WTC11 (cell line): ENCODE data around the gene MRO. TPM values are rescaled to one million over a fixed set of nuclear protein-coding genes. Genes with fewer than 3 reads are reported as not detected.

ENCODE experiments used
- ATAC-seq: fragments of 200-7000 bp; cut with Tn5 transposase; 2 replicates; pipeline ENCODE4 v1.10.0; 2021; ENCODE audit warnings: mild to moderate bottlenecking, moderate library complexity
- CTCF ChIA-PET: fragments of 300-600 bp; sonication (Branson Sonifier 250); formaldehyde crosslinking; loops from one replicate; lab custom pipeline; 2021; ENCODE audit warnings: antibody characterized with exemption; lab: Charles Lee
- POLR2A ChIA-PET: fragments of 350-600 bp; sonication (Branson Sonifier 250); formaldehyde crosslinking; loops from one replicate; lab custom pipeline; 2021; ENCODE audit warnings: antibody characterized with exemption; lab: Charles Lee
- DNase-seq: peaks from one replicate; pipeline ENCODE4 v3.0.0; 2021; ENCODE audit warnings: low spot score
- H3K27ac Mint-ChIP-seq: 2 replicates; pipeline ENCODE4 v1.8.0; 2021; ENCODE audit warnings: mixed read lengths
- H3K27me3 Mint-ChIP-seq: 2 replicates; pipeline ENCODE4 v1.8.0; 2021; ENCODE audit warnings: low read depth, mild to moderate bottlenecking, moderate library complexity, mixed read lengths
- H3K36me3 Mint-ChIP-seq: 2 replicates; pipeline ENCODE4 v1.8.0; 2021; ENCODE audit warnings: mixed read lengths
- H3K4me1 Mint-ChIP-seq: 2 replicates; pipeline ENCODE4 v1.8.0; 2022; ENCODE audit warnings: mixed read lengths
- H3K4me3 Mint-ChIP-seq: 2 replicates; pipeline ENCODE4 v1.8.0; 2021; ENCODE audit warnings: mild to moderate bottlenecking, moderate library complexity, mixed read lengths
- H3K9me3 Mint-ChIP-seq: 2 replicates; pipeline ENCODE4 v1.8.0; 2021; ENCODE audit warnings: mixed read lengths
- AFF4 ChIP-seq: sonication (generic); formaldehyde crosslinking; IDR thresholded peaks from 2 replicates; pipeline ENCODE4 v1.8.1; 2023; ENCODE audit warnings: mild to moderate bottlenecking, missing genetic modification reagents, borderline replicate concordance
- AR ChIP-seq: fragments of 250-450 bp; sonication (Bioruptor Pico); IDR thresholded peaks from 2 replicates; pipeline ENCODE4 v1.9.0; 2021; ENCODE audit warnings: mild to moderate bottlenecking
- ARID4B ChIP-seq: sonication (generic); formaldehyde crosslinking; IDR thresholded peaks from 2 replicates; pipeline ENCODE4 v1.8.0; 2023; ENCODE audit warnings: missing genetic modification reagents, mild to moderate bottlenecking, borderline replicate concordance
- ATF2 ChIP-seq: sonication (generic); formaldehyde crosslinking; IDR thresholded peaks from 2 replicates; pipeline ENCODE4 v1.8.1; 2022; ENCODE audit warnings: low read depth, missing genetic modification reagents, borderline replicate concordance
- ATF3 ChIP-seq: sonication (generic); formaldehyde crosslinking; conservative IDR thresholded peaks from 2 replicates; pipeline ENCODE4 v1.8.1; 2022; ENCODE audit warnings: mild to moderate bottlenecking, missing genetic modification reagents
- ATF6 ChIP-seq: sonication (generic); formaldehyde crosslinking; IDR thresholded peaks from 2 replicates; pipeline ENCODE4 v1.8.1; 2023; ENCODE audit warnings: mild to moderate bottlenecking, missing genetic modification reagents
- CREM ChIP-seq: sonication (generic); formaldehyde crosslinking; IDR thresholded peaks from 2 replicates; pipeline ENCODE4 v1.8.1; 2022; ENCODE audit warnings: mild to moderate bottlenecking, missing genetic modification reagents, moderate library complexity
- ESRRA ChIP-seq: sonication (generic); formaldehyde crosslinking; IDR thresholded peaks from 2 replicates; pipeline ENCODE4 v1.8.1; 2022; ENCODE audit warnings: mild to moderate bottlenecking, missing genetic modification reagents, borderline replicate concordance
- JAZF1 ChIP-seq: fragments of 250-450 bp; sonication (Bioruptor Pico); IDR thresholded peaks from 2 replicates; pipeline ENCODE4 v1.9.0; 2021; ENCODE audit warnings: moderate library complexity, mild to moderate bottlenecking, inconsistent platforms
- MXD4 ChIP-seq: fragments of 250-450 bp; sonication (Bioruptor Pico); IDR thresholded peaks from 2 replicates; pipeline ENCODE4 v1.8.0; 2021; ENCODE audit warnings: mild to moderate bottlenecking, moderate library complexity, borderline replicate concordance
- NR1H2 ChIP-seq: sonication (generic); formaldehyde crosslinking; IDR thresholded peaks from 2 replicates; pipeline ENCODE4 v1.9.0; 2021; ENCODE audit warnings: mild to moderate bottlenecking, moderate library complexity, missing genetic modification reagents
- RORB ChIP-seq: fragments of 250-450 bp; sonication (Bioruptor Pico); IDR thresholded peaks from 2 replicates; pipeline ENCODE4 v1.9.0; 2021; ENCODE audit warnings: mild to moderate bottlenecking
- TCF7 ChIP-seq: sonication (generic); formaldehyde crosslinking; IDR thresholded peaks from 2 replicates; pipeline ENCODE4 v1.8.0; 2022; ENCODE audit warnings: mild to moderate bottlenecking, low read depth, missing genetic modification reagents, moderate library complexity
- TEAD1 ChIP-seq: sonication (generic); formaldehyde crosslinking; IDR thresholded peaks from 2 replicates; pipeline ENCODE4 v1.8.0; 2022; ENCODE audit warnings: mild to moderate bottlenecking, missing genetic modification reagents
- USF2 ChIP-seq: sonication (generic); formaldehyde crosslinking; IDR thresholded peaks from 2 replicates; pipeline ENCODE4 v1.8.1; 2023; ENCODE audit warnings: mild to moderate bottlenecking, missing genetic modification reagents, moderate library complexity
- ZNF232 ChIP-seq: sonication (generic); formaldehyde crosslinking; IDR thresholded peaks from 2 replicates; pipeline ENCODE4 v1.8.0; 2022; ENCODE audit warnings: mild to moderate bottlenecking, missing genetic modification reagents
- ZNF317 ChIP-seq: sonication (generic); formaldehyde crosslinking; IDR thresholded peaks from 2 replicates; pipeline ENCODE4 v1.8.1; 2023; ENCODE audit warnings: low read depth, mild to moderate bottlenecking, moderate library complexity, missing genetic modification reagents, borderline replicate concordance
- ZSCAN18 ChIP-seq: fragments of 250-450 bp; sonication (Bioruptor Pico); IDR thresholded peaks from 2 replicates; pipeline ENCODE4 v2.1.2; 2022; ENCODE audit warnings: mild to moderate bottlenecking, moderate library complexity
- total RNA-seq: library from RNA; stranded (reverse); gene quantifications from 3 replicates; pipeline ENCODE4 v1.2.3, GENCODE V29; 2021

Gene MRO
- total RNA-seq, 1 experiment from 2014 or later: 2.1 TPM

- DNase-seq: no peak
- Mint-ChIP-seq H3K9me3 (peaks cover 20% of the 10 kb centered on the region), H3K27ac (no peak overlapping the region), H3K36me3 (peaks cover 4% of the 10 kb centered on the region; the same call in 1 of the 2 replicates), H3K27me3 (peaks cover 2% of the 10 kb centered on the region; the same call in 1 of the 2 replicates), H3K4me3 (no peak overlapping the region), H3K4me1 (peaks cover 13% of the 10 kb centered on the region)
- TF ChIP-seq TEAD1 (CRISPR knock-in tag) (no peak), JAZF1 (CRISPR knock-in tag) (no peak), ATF3 (CRISPR knock-in tag) (no peak), USF2 (CRISPR knock-in tag) (no peak), CREM (no peak), ZSCAN18 (CRISPR knock-in tag) (no peak), ARID4B (CRISPR knock-in tag) (no peak), RORB (CRISPR knock-in tag) (no peak), ZNF232 (CRISPR knock-in tag) (no peak), MXD4 (CRISPR knock-in tag) (no peak), ATF2 (CRISPR knock-in tag) (no peak), ESRRA (no peak), ATF6 (CRISPR knock-in tag) (no peak), AFF4 (CRISPR knock-in tag) (no peak), NR1H2 (CRISPR knock-in tag) (no peak), ZNF317 (CRISPR knock-in tag) (no peak), AR (no peak), TCF7 (CRISPR knock-in tag) (no peak)
- ChIA-PET CTCF (no interaction called here), POLR2A (no interaction called here)
- no peak for ATAC-seq
These were observed 7.0 kb downstream of the MRO start for GRCh38 chr18:50812834-50813233.
